ENCODE results near the gene ZNF408.

The ZNF408 gene

DNA sequence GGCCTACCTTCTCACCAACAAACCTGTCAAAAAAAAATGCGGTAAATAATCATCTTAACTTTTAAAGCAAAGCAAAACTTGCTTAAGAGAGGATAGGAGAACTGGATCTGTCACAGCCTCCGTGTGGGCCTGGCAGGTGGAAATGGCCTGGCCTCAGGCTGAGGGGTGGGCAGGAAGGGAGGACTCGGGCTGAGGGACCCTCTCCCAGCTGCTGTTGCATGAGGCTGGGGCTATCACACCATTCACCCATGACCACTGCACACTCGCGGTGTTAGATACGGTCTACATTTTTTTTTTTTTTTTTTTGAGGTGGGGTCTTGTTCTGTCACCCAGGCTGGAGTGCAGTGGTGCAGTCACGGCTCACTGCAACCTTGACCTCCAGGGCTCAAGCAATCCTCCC is 24.9 kb upstream of the ZNF408 start:
- no peak for DNase-seq (ENCODE audit: low read depth in 1 of 2, low spot score in 1 of 2)

- DNase-seq (ENCODE audit: low read depth in 1 of 2, low spot score in 1 of 2) = no peak
Measured at GRCh38 chr11:46676436-46677158, 24.2 kb upstream of the ZNF408 start.

DNA sequence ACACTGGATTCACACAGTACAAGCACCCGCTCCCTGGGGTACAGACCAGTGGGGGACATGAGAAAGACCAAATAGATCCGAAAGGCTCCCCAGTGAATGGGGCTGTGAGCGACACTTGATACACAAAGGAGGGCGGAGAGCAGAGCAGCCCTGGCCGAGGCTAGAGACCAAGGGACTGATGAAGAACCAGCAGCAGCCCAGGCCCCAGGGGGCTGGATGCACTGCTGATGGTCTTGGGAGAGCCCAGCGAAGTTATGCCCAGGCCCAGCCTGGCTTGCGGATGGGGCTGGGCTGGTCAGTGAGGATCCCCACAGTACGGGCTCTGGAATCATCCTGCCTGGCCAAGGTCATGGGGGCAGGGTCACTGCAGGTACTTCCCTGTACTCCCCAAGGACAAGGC is 23.7 kb upstream of the ZNF408 start:
- no peak for DNase-seq (ENCODE audit: low read depth in 1 of 2, low spot score in 1 of 2)

DNA sequence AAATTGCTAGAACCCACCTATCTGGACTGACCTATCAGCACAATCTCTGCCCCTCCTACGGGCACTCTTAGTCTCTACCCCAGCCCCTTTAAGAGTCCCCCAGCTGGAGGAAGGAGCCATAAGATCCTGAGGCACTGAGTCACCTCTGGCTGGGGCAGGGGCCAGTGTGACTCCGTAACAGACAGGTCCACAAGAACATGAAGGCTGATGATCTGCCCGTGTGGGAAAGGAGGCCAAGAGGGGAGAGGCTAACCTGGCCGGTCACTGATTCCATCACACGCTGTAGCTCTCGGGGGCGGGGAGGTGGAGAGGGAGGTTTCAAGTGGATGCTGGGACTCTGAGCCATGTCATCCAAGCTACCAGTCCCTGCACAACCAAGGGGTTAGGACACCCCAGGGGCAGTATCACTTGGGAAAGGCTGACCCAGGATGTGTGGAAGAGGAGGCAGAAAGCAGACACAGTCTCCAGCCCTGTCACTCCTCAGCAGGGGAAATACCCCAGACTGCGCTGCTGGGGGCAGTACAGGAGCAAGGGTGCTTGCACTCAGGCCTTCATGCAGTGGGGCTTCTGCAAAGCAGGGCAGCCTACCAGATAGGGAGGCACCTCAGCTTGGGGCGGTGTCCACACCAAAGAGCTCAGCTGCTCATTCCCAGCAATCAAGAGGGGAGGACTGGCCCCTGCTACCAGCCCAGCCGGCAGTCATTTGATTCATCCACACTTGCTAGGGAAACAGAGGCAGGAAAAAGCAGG is 22.7 kb upstream of the ZNF408 start:
- DNase-seq (ENCODE audit: low read depth in 1 of 2, low spot score in 1 of 2) = no peak

- DNase-seq (ENCODE audit: low read depth in 1 of 2, low spot score in 1 of 2) = no peak
Measured at GRCh38 chr11:46678741-46679130, 22.1 kb upstream of the ZNF408 start.

- DNase-seq (ENCODE audit: low read depth in 1 of 2, low spot score in 1 of 2) = no peak
Measured at GRCh38 chr11:46679241-46680163, 21.3 kb upstream of the ZNF408 start.

DNA sequence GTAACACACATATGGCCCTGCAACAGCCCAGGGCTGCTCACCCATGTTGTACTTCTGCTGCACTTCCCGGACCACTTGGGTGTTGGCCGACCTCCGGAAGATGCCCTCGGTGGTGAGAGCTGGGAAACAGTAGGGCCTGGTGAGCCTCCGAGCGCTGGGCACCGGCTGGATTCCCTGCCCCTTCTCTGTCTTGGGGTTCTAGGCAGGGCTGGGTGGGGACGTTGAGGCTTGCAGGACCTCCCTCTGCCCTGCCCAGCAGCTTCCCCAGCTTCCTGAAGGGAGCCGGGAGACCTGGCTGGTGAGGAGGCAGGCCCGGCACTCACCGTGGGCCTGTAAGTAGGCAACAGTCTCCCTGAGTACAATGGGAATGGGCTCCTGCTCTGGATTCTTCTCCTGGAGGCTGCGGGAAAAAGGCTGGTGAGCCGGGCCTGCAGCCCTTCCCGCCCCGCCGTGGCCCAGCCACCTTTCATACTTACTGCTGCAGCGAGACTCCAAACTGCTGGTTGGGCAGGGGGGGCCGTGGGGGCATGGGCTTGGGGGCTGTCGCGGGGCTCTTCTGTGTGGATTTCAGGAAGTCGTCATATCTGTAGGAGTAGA is 20.6 kb upstream of the ZNF408 start:
- no peak for DNase-seq (ENCODE audit: low read depth in 1 of 2, low spot score in 1 of 2)

DNA sequence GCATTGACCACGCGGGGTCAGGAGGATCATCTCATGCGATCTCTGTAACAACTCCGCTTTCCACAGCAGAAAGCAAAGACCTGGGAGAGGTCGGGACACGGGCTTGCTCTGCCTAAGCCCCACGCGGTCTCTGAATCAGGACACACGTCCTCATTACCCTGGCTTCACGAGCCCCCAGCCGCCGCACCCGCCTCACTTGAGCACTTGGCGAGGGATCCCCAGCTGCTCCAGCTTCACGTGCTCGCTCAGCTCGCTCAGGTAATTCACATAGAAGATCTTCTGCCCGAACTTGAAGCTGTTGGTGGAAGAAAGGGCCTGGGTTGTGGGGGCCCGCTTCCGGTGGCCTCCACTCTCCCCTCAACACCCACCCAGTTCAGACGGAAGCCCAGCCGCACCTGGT is 20.0 kb upstream of the ZNF408 start:
- DNase-seq (ENCODE audit: low read depth in 1 of 2, low spot score in 1 of 2) = no peak

- DNase-seq (ENCODE audit: low read depth in 1 of 2, low spot score in 1 of 2) = no peak
Measured at GRCh38 chr11:46681814-46682213, 19.0 kb upstream of the ZNF408 start.

DNA sequence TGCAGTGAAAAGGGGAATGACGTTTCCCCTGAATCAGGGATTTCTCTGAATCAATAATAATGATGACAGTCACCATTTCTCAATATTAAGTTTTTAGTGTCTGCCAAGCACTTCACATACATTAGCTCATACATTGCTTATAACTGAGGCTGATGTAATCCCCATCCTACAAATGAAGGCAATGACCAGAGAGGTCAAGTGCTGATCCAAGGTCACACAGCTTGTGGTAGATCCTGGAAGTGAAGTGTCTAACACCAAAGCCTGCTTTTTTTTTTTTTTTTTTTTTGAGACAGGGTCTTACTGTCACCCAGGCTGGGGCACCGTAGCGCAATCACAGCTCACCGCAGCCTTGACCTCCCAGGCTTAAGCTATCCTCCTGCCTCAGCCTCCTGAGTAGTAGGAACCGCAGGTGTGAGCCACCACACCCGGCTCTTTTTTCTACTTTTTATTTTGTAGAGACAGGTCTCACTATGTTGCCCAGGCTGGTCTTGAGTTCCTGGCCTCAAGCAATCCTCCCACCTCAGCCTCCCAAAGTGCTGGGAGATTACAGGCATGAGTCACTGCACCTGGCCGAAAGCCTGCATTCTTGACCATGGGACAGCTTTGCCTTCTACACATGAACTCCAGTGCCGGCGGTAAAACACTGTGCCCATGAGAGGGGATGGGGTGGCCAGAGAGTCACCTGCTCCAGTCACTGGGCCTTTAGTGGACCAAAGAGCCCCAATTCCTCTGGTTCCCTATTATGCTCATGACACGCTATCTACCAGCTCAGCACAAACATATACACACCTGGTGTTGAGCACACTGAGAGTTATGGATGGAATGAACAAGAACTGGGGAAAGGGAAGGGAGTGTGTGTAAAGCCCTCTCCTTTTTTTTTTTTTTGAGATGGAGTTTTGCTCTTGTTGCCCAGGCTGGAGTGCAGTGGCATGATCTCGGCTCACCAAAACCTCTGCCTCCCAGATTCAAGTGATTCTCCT is 17.8 kb upstream of the ZNF408 start:
- DNase-seq (ENCODE audit: low read depth in 1 of 2, low spot score in 1 of 2) = no peak

DNA sequence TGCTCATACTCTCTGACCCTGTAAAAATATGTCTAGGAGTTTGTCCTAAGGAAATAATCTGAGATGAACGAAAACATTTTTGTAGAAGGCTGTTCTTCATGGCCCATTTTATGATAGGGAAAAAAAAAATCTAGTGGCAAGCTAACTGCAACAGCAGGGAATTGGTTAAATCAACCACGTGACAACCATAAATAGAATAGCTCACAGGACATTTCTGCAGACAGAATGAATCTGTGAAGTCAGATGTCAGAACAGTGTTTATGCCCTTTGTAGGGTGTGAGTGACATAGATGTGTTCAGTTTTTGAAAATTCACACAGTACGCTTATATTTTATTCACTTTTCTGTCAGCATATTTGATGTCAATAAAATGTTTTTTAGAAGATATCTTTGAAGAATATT is 16.5 kb upstream of the ZNF408 start:
- no peak for DNase-seq (ENCODE audit: low read depth in 1 of 2, low spot score in 1 of 2)

DNA sequence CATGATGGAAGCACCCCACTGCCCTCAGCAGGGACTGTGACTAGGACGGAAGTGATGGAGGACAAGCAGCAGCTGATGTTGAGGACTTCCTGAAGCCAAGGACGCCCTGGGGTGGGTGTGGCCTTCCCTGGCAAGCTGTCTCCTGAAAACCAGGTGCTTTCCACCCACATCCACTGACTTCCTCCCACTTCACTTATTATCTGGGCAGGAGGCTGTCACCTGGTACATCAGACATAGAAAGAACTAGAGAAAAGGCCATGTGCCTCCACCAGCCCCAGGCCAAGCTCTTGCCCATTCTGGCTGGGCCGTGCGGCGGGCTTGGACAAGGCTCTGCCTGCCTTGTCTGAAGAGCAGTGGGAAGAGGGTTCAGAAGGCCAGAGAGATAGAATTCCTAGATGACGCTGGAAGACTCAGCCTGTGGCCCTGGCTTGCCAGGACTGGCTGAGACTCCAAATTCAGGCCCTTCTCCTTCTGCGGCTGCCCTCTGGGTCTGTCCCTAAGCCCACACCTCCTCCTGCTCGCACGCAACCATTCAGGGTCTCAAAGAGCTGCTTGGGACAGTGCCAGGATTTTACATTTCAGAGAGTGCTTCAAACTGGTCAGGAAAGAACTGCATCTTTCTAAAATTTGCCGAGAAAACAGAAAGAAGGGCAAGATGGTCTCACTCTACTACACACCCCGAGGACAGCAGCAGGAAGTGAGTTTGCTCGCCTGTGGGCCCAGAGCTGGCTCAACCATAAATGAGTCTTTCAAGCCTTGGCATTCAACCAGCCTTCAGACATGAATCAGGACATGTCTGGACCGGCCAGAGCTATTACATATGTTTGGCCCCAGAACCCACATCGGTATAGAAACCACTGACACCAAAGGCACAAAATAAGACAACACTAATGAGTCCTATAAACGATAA is 13.7 kb upstream of the ZNF408 start:
- no peak for DNase-seq (ENCODE audit: low read depth in 1 of 2, low spot score in 1 of 2)

DNA sequence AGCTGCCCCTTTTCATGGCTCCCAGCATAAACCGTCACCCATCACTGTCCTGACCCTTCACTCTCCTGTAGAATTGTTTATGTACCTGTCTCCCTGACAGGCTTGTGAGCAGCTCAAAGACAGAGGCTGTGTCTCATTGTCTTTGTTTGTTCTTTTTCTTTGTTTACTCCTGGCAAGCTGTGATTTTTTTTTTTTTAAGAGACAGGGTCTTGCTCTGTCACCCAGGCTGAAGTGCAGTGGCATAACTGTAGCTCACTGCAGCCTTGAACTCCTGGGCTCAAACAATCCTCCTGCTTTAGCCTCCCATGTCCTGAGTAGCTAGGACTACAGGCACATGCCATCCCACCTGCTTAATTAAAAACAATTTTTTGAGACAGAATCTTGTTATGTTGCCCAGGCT is 10.1 kb upstream of the ZNF408 start:
- no peak for DNase-seq (ENCODE audit: low read depth in 1 of 2, low spot score in 1 of 2)

DNA sequence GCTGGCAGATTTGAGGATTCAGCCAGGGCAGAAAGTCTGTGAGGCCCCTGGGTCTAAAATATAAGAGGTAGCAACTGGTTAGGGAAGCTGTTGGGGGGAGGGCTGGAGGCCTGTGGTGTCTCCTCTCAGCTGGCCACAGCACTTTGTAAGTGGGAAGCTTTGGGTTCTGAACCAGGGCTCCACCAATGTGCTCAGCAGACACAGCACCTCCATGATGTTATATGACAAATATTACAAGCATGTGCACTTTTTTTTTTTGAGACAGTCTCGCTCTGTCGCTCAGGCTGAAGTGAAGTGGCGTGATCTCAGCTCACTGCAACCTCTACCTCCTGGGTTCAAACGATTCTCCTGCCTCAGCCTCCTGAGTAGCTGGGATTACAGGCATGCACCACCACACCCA is 8.4 kb upstream of the ZNF408 start:
- DNase-seq (ENCODE audit: low read depth in 1 of 2, low spot score in 1 of 2) = no peak

GRCh38 chr11:46693597-46694012 is 7.2 kb upstream of the ZNF408 start:
- no peak for DNase-seq (ENCODE audit: low read depth in 1 of 2, low spot score in 1 of 2)

- no peak for DNase-seq (ENCODE audit: low read depth in 1 of 2, low spot score in 1 of 2)
Measured at GRCh38 chr11:46694072-46694471, 6.8 kb upstream of the ZNF408 start.

DNA sequence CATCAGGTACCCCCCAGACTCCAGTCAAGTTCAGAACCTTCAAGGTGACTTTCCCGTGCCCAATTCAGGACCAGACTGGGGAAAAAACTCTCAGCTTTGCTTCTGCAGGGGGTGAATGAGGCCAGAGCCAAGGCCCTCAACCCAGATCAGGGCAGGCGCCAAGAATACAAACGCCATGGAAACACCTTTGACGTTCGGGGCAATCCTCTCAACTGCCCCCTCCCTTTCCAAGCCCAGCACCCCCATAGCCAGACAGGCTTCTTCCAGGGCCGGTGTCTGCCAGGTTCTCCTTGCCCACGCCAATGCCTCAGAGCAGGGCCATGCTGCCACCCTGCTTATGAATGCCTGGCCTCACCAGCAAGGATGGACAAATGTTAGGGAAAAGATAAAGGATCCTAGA is 6.2 kb upstream of the ZNF408 start:
- no peak for DNase-seq (ENCODE audit: low read depth in 1 of 2, low spot score in 1 of 2)

GRCh38 chr11:46695345-46696211 is 5.3 kb upstream of the ZNF408 start:
- no peak for DNase-seq (ENCODE audit: low read depth in 1 of 2, low spot score in 1 of 2)

Measured in stimulated activated CD4-positive, alpha-beta T cell treated with anti-CD3 and anti-CD28 coated beads, Interleukin-15, amount 100 ng/mL, for 1 hour (primary cell).